ENCODE measurements around the gene MEGF6. TPM values are rescaled to one million over a fixed set of nuclear protein-coding genes. Genes with fewer than 3 reads are reported as not detected.

The MEGF6 gene
- total RNA-seq, 4 donors from 2014 or later: 10.0 to 24.7 (median 17.1) TPM

DNA sequence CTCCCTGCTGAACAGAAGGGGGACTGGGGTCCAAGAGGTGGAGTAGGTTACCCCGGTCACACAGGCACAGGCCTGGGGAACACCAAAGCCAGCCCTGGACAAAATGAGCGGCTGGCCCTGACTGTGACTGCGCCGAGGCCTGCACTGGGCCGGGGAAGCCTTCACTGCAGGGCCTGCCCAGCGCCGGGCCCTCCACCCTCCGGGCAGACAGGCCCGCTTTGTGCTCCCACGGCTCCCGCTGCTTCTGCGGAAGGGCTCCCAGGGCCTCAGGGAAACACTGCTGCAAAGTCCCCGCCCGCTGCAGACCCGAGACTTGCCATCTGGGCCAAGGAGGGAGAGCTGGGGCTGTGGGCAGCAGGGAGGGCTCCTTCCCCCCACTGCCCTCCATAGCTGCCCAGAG, 35.3 kb downstream of the MEGF6 start:
- TF ChIP-seq, protein P1, sequence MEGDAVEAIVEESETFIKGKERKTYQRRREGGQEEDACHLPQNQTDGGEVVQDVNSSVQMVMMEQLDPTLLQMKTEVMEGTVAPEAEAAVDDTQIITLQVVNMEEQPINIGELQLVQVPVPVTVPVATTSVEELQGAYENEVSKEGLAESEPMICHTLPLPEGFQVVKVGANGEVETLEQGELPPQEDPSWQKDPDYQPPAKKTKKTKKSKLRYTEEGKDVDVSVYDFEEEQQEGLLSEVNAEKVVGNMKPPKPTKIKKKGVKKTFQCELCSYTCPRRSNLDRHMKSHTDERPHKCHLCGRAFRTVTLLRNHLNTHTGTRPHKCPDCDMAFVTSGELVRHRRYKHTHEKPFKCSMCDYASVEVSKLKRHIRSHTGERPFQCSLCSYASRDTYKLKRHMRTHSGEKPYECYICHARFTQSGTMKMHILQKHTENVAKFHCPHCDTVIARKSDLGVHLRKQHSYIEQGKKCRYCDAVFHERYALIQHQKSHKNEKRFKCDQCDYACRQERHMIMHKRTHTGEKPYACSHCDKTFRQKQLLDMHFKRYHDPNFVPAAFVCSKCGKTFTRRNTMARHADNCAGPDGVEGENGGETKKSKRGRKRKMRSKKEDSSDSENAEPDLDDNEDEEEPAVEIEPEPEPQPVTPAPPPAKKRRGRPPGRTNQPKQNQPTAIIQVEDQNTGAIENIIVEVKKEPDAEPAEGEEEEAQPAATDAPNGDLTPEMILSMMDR (IDR thresholded peaks at IDR 0.05; ENCODE audit: low read depth): no peak

- TF ChIP-seq, protein P1 (IDR thresholded peaks at IDR 0.05; ENCODE audit: low read depth): no peak
These were observed 37.8 kb downstream of the MEGF6 start for GRCh38 chr1:3573500-3573899.

DNA sequence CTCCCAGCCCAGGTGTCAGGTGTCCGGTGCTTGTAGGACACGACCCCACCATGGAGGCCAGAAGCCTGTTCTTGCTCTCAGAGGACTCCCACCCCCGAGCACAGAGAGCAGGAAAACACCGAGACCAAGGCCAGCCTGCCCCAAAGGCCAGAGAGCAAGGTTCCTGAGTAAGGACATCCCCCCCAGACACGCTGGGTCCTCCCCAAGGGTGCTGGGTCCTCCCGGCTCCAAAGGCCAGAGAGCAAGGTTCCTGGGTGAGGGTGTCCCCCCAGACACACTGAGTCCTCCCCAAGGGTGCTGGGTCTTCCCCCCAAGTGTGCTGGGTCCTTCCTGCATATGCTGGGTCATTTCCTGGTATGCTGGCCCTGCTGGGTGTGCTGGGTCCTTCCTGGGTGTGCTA, 40.0 kb downstream of the MEGF6 start:
- TF ChIP-seq, protein P1 (IDR thresholded peaks at IDR 0.05; ENCODE audit: low read depth): no peak

DNA sequence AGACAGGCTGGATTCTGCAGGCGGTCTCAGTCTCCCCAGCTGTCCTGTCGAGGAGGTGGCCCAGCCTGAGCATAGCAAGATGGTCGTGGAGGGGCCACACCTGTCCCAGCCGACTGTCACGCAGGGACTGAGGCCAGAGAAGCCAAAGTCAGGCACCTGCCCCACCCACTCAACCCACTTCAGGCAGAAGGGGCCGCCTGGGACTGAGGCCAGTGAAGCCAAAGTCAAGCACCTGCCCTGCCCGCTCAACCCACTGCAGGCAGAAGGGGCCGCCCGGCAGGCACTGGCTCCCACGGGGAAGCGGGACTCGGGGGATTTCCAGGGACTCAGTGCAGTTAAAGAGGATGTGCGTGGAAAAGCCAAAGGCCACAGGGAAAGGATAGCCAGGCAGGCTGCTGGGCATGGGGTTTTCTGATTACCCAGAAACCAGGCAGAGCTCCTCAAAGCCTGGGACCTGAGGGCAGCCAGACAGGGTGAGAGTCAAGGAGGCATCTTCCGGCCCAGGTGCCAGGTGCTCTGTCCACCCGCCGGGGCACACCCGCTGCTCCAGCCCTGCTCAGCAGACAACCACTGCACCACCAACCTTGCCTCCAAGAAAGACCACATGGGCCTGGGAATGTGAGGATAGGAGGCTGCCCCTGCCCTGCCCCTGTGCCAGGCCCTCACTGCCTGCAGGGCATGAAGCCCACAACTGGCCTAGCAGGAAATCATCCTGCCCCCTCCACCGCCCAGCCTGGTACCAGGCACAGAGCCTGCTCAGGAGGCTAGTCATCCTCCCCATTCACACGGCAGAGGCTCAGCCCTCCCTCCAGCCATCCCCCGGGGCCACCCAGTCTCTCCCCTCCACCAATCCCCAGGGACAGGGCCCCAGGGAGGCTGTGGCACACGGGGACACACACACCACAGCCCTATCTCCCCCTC, 41.0 kb downstream of the MEGF6 start:
- TF ChIP-seq, protein P1 (IDR thresholded peaks at IDR 0.05; ENCODE audit: low read depth): no peak

GRCh38 chr1:3569436-3569835, 41.9 kb downstream of the MEGF6 start:
- TF ChIP-seq, protein P1 (IDR thresholded peaks at IDR 0.05; ENCODE audit: low read depth): no peak

DNA sequence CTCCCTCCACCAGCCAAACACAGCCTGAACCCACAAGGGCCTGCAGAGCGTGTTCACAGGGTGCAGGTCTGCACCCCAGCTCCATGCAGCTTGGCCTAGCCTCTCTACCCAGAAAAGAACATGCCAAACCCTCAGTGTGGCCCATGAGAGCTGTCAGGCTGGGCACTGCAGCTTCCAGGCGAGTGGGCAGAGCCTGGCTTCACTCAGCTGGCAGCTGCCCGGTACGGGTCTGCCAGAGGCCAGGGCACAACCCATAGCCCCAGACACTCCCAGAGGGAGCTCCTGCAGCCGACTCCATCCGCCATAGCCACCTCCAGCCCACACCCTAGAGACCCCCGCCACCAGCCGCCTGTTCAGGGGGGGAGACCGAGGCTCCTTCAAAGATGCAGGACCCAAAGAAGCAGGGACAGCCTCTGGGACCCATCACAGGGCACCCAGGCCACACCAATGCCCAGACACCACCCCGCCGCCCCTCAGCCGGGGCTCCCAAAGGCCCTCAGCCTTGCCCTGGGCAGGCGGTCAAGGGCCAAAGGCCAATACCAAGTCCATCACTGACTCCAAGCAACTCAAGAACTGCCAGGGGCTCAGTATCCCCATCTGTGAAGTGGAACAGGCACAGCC, 42.4 kb downstream of the MEGF6 start:
- TF ChIP-seq, protein P1 (IDR thresholded peaks at IDR 0.05; ENCODE audit: low read depth): no peak

Measured in subcutaneous adipose tissue (tissue), 4 donors.